ENCODE measurements around the gene ZNF276.
"Not testable (repeated sequence)": the region's sequence is repeated elsewhere in the genome, so short reads cannot be mapped to it uniquely, and the experiment has no call there.

The ZNF276 gene

GRCh38 chr16:89696670-89697128 lies 24.6 kb upstream of the ZNF276 start:
- H3K27ac ChIP-seq: peak overlapping the region; percentile 56
- no peak for TF ChIP-seq CTCF (conservative IDR thresholded peaks at IDR 0.05; ENCODE audit: low read depth)
- POLR2A ChIA-PET (ENCODE audit: low non-redundant PET): interaction anchor here (0.6 to 1.4 kb wide), 2 partner anchors 10 to 25 kb away, joined by 3 read pairs; partner anchors contain the start of gene CDK10
- CTCF ChIA-PET: no interaction called here
- DNase-seq (ENCODE audit: low spot score): no peak

- no peak for TF ChIP-seq CTCF (conservative IDR thresholded peaks at IDR 0.05; ENCODE audit: low read depth)
- DNase-seq (ENCODE audit: low spot score): no peak
- POLR2A ChIA-PET (ENCODE audit: low non-redundant PET): interaction anchor here (0.6 to 1.4 kb wide), 2 partner anchors 11 to 26 kb away, joined by 3 read pairs; partner anchors contain the start of gene CDK10
- peak overlapping the region; percentile 56; the same call in 1 of the 2 replicates for H3K27ac ChIP-seq
- CTCF ChIA-PET: interaction anchor here (0.5 kb wide), 1 partner anchor 133 kb away, joined by 6 read pairs; no protein-coding TSS in a partner anchor
Observed at GRCh38 chr16:89697161-89697615, 24.1 kb upstream of the ZNF276 start.

GRCh38 chr16:89697616-89698331 lies 23.6 kb upstream of the ZNF276 start:
- no peak for DNase-seq (ENCODE audit: low spot score)
- no peak for TF ChIP-seq CTCF (conservative IDR thresholded peaks at IDR 0.05; ENCODE audit: low read depth)
- CTCF ChIA-PET: interaction anchor here (0.5 kb wide), 1 partner anchor 134 kb away, joined by 6 read pairs; no protein-coding TSS in a partner anchor
- peak overlapping the region; percentile 27 for H3K27ac ChIP-seq
- POLR2A ChIA-PET (ENCODE audit: low non-redundant PET): interaction anchor here (0.6 to 1.0 kb wide), 2 partner anchors 9 to 45 kb away, joined by 3 to 4 read pairs; no protein-coding TSS in a partner anchor

- H3K27ac ChIP-seq: peak overlapping the region; percentile 27; the same call in 1 of the 2 replicates
- CTCF ChIA-PET; DNase-seq (ENCODE audit: low spot score): not testable (repeated sequence)
- POLR2A ChIA-PET (ENCODE audit: low non-redundant PET): interaction anchor here (1.0 kb wide), 1 partner anchor 10 kb away, joined by 3 read pairs; no protein-coding TSS in a partner anchor
Observed at GRCh38 chr16:89698717-89699116, 22.6 kb upstream of the ZNF276 start.

- POLR2A ChIA-PET (ENCODE audit: low non-redundant PET); DNase-seq (ENCODE audit: low spot score): not testable (repeated sequence)
- CTCF ChIA-PET: interaction anchor here (0.6 to 1.3 kb wide), 7 partner anchors 8 to 927 kb away, joined by 3 to 7 read pairs (median 4); partner anchors contain the start of genes CHMP1A, SPATA33 and VPS9D1
- peak overlapping the region; percentile 76 for H3K27ac ChIP-seq
Observed at GRCh38 chr16:89699629-89700099, 21.7 kb upstream of the ZNF276 start.

GRCh38 chr16:89700100-89700648 lies 21.2 kb upstream of the ZNF276 start:
- CTCF ChIA-PET: interaction anchor here (0.5 to 1.6 kb wide), 10 partner anchors 9 to 364 kb away, joined by 3 to 8 read pairs (median 4); partner anchors contain the start of genes CHMP1A, SPATA33 and VPS9D1
- DNase-seq (ENCODE audit: low spot score): peak; percentile 94
- peak overlapping the region; percentile 76 for H3K27ac ChIP-seq
- POLR2A ChIA-PET (ENCODE audit: low non-redundant PET): interaction anchor here (0.9 to 1.5 kb wide), 2 partner anchors 23 to 138 kb away, joined by 3 read pairs; no protein-coding TSS in a partner anchor
- TF ChIP-seq CTCF (conservative IDR thresholded peaks at IDR 0.05; ENCODE audit: low read depth): peak; percentile 85
